IMR-90 (cell line): Measurements from ENCODE around the gene KLC1. TPM values are rescaled to one million over a fixed set of nuclear protein-coding genes. Genes with fewer than 3 reads are reported as not detected.

Experiments
- ATAC-seq: fragments of 200-7000 bp; cut with Tn5 transposase; 2 replicates; pipeline ENCODE4 v1.9.1; 2020; ENCODE audit warnings: low read depth, mild to moderate bottlenecking, moderate library complexity
- BruUV-seq: library from RNA; stranded (reverse); fragments of 400-500 nt; replicated peaks from 2 replicates; lab custom pipeline; 2021; lab: Mats Ljungman, UMichigan
- CTCF ChIA-PET: fragments of 300-600 bp; formaldehyde crosslinking; extraction: SDS; loops from one replicate; lab custom pipeline; 2021; ENCODE audit warnings: antibody characterized with exemption; lab: Yijun Ruan, JAX
- POLR2A ChIA-PET: fragments of 300-600 bp; sonication (Branson Sonifier 250); formaldehyde crosslinking; loops from one replicate; lab custom pipeline; 2022; ENCODE audit warnings: antibody characterized with exemption; ENCODE audit not compliant: unreplicated experiment; lab: Charles Lee
- DNase-seq: peaks from one replicate; pipeline ENCODE4 v3.0.0; 2013
- H2AFZ ChIP-seq: replicated peaks from 2 replicates; pipeline ENCODE3; 2013; ENCODE audit warnings: low read length, mild to moderate bottlenecking; ENCODE audit not compliant: poor library complexity
- H2AK5ac ChIP-seq: 2 replicates; pipeline ENCODE4 v1.6.1; 2013; ENCODE audit warnings: low read depth, low read length, inconsistent platforms
- H2AK9ac ChIP-seq: replicated peaks from 2 replicates; pipeline ENCODE3; 2013; ENCODE audit warnings: mild to moderate bottlenecking, low read depth, low read length, moderate library complexity; ENCODE audit not compliant: poor library complexity
- H2BK120ac ChIP-seq: 2 replicates; pipeline ENCODE4 v1.6.1; 2013; ENCODE audit warnings: low read depth, low read length, inconsistent platforms
- H2BK15ac ChIP-seq: 3 replicates; pipeline ENCODE4 v1.6.1; 2013; ENCODE audit warnings: low read depth, low read length, inconsistent platforms
- H2BK20ac ChIP-seq: 2 replicates; pipeline ENCODE4 v1.6.1; 2013; ENCODE audit warnings: low read depth, mild to moderate bottlenecking, inconsistent platforms, low read length, moderate library complexity
- H2BK5ac ChIP-seq: 2 replicates; pipeline ENCODE4 v1.6.1; 2013; ENCODE audit warnings: mild to moderate bottlenecking, low read depth, low read length, inconsistent platforms; ENCODE audit not compliant: poor library complexity, severe bottlenecking
- H3K14ac ChIP-seq: replicated peaks from 2 replicates; pipeline ENCODE4 v1.6.1; 2013; ENCODE audit warnings: low read depth, low read length, inconsistent platforms
- H3K18ac ChIP-seq: 2 replicates; pipeline ENCODE4 v1.6.1; 2013; ENCODE audit warnings: low read depth, low read length, control low read depth
- H3K23ac ChIP-seq: 2 replicates; pipeline ENCODE4 v1.6.1; 2013; ENCODE audit warnings: low read depth, low read length, inconsistent platforms
- H3K27ac ChIP-seq: 2 replicates; pipeline ENCODE4 v1.5.1; 2013; ENCODE audit warnings: mild to moderate bottlenecking, control low read depth, low read length; ENCODE audit not compliant: insufficient read depth
- H3K27me3 ChIP-seq: 2 replicates; pipeline ENCODE4 v1.6.1; 2013; ENCODE audit warnings: low read length; ENCODE audit not compliant: control insufficient read depth, insufficient read depth
- H3K36me3 ChIP-seq: 2 replicates; pipeline ENCODE4 v1.6.1; 2013; ENCODE audit warnings: low read length, mixed read lengths; ENCODE audit not compliant: control insufficient read depth, insufficient read depth
- H3K4ac ChIP-seq: 2 replicates; pipeline ENCODE4 v1.6.1; 2013; ENCODE audit warnings: low read depth, low read length, inconsistent platforms
- H3K4me1 ChIP-seq: 2 replicates; pipeline ENCODE4 v1.6.1; 2013; ENCODE audit warnings: low read length, mixed read lengths; ENCODE audit not compliant: control insufficient read depth, insufficient read depth
- H3K4me2 ChIP-seq: 2 replicates; pipeline ENCODE4 v1.6.1; 2013; ENCODE audit warnings: low read depth, mild to moderate bottlenecking, control low read depth, low read length, moderate library complexity
- H3K4me3 ChIP-seq: 2 replicates; pipeline ENCODE4 v1.5.1; 2013; ENCODE audit warnings: low read depth, mild to moderate bottlenecking, control low read depth, low read length, moderate library complexity; ENCODE audit not compliant: insufficient read depth
- H3K56ac ChIP-seq: 2 replicates; pipeline ENCODE4 v1.6.1; 2013; ENCODE audit warnings: low read length, inconsistent platforms; ENCODE audit not compliant: insufficient read depth; ENCODE audit errors: extremely low read depth
- H3K79me1 ChIP-seq, 2 experiments: 2 replicates each; pipeline ENCODE4 v1.6.1; 2013; ENCODE audit warnings: low read length in 2 of 2, inconsistent platforms in 1 of 2, low read depth in 1 of 2
- H3K9ac ChIP-seq: 2 replicates; pipeline ENCODE4 v1.6.1; 2013; ENCODE audit warnings: low read depth, low read length, control low read depth
- H3K9me1 ChIP-seq: 2 replicates; pipeline ENCODE4 v1.6.1; 2013; ENCODE audit warnings: low read length, inconsistent platforms; ENCODE audit not compliant: insufficient read depth
- H3K9me3 ChIP-seq: 2 replicates; pipeline ENCODE4 v1.6.1; 2013; ENCODE audit warnings: low read length; ENCODE audit not compliant: control insufficient read depth, insufficient read depth
- H4K20me1 ChIP-seq: 2 replicates; pipeline ENCODE4 v1.6.1; 2013; ENCODE audit warnings: low read length, inconsistent platforms; ENCODE audit not compliant: insufficient read depth
- H4K5ac ChIP-seq: 2 replicates; pipeline ENCODE4 v1.6.1; 2013; ENCODE audit warnings: mild to moderate bottlenecking, low read depth, low read length, control low read depth
- H4K8ac ChIP-seq, 2 experiments: 2 replicates each; pipeline ENCODE4 v1.6.1; 2013; ENCODE audit warnings: low read depth in 2 of 2, low read length in 2 of 2, control low read depth in 1 of 2, inconsistent platforms in 1 of 2
- H4K91ac ChIP-seq: 2 replicates; pipeline ENCODE4 v1.6.1; 2013; ENCODE audit warnings: low read depth, low read length, inconsistent platforms; ENCODE audit not compliant: insufficient read depth
- BHLHE40 ChIP-seq: fragments of 150-350 bp; IDR thresholded peaks from 2 replicates; pipeline ENCODE4 v1.6.1; 2016; ENCODE audit warnings: mild to moderate bottlenecking, low read depth, low read length
- CEBPB ChIP-seq: IDR thresholded peaks from 2 replicates; pipeline ENCODE4 v1.6.1; 2012; ENCODE audit warnings: low read depth, low read length, improper control_type of control experiment
- CHD1 ChIP-seq: IDR thresholded peaks from 2 replicates; pipeline ENCODE4 v1.6.1; 2012; ENCODE audit warnings: low read depth, low read length, improper control_type of control experiment
- CTCF ChIP-seq: conservative IDR thresholded peaks from 2 replicates; pipeline ENCODE4 v1.5.1; 2012; ENCODE audit warnings: mild to moderate bottlenecking, low read depth, low read length, improper control_type of control experiment
- ELK1 ChIP-seq: fragments of 150-350 bp; IDR thresholded peaks from 2 replicates; pipeline ENCODE4 v1.6.1; 2016; ENCODE audit warnings: low read depth, mild to moderate bottlenecking, low read length, moderate library complexity, borderline replicate concordance
- FOS ChIP-seq: fragments of 150-350 bp; IDR thresholded peaks from 2 replicates; pipeline ENCODE4 v1.6.1; 2016; ENCODE audit warnings: low read depth, low read length
- MAZ ChIP-seq: IDR thresholded peaks from 2 replicates; pipeline ENCODE4 v1.6.1; 2012; ENCODE audit warnings: low read depth, mild to moderate bottlenecking, low read length, improper control_type of control experiment, moderate library complexity, borderline replicate concordance
- MXI1 ChIP-seq: IDR thresholded peaks from 2 replicates; pipeline ENCODE4 v1.6.1; 2012; ENCODE audit warnings: low read depth, mild to moderate bottlenecking, low read length, moderate library complexity, borderline replicate concordance
- NFE2L2 ChIP-seq: fragments of 150-350 bp; IDR thresholded peaks from 2 replicates; pipeline ENCODE4 v1.6.1; 2016; ENCODE audit warnings: low read depth, mild to moderate bottlenecking, low read length
- POLR2A ChIP-seq: IDR thresholded peaks from 2 replicates; pipeline ENCODE4 v1.6.1; 2012; ENCODE audit warnings: mild to moderate bottlenecking, low read depth, low read length
- RAD21 ChIP-seq: IDR thresholded peaks from 2 replicates; pipeline ENCODE4 v1.6.1; 2012; ENCODE audit warnings: low read length, improper control_type of control experiment
- RCOR1 ChIP-seq: IDR thresholded peaks from 2 replicates; pipeline ENCODE4 v1.6.1; 2012; ENCODE audit warnings: mild to moderate bottlenecking, low read length, improper control_type of control experiment; ENCODE audit not compliant: insufficient replicate concordance
- SMC3 ChIP-seq: fragments of 150-350 bp; IDR thresholded peaks from 2 replicates; pipeline ENCODE4 v1.6.1; 2016; ENCODE audit warnings: low read depth, mild to moderate bottlenecking, antibody characterized with exemption, low read length, moderate library complexity
- USF2 ChIP-seq: fragments of 150-350 bp; IDR thresholded peaks from 2 replicates; pipeline ENCODE4 v1.6.1; 2017; ENCODE audit warnings: mild to moderate bottlenecking, antibody characterized with exemption, low read length, low read depth
- WGBS, 2 experiments: methylation state at CpG; one replicate each; pipeline versions ENCODE4 v1.1.5 to v1.1.7; 2013; ENCODE audit warnings: missing lambda C conversion rate in 2 of 2; ENCODE audit not compliant: insufficient read length in 1 of 2; ENCODE audit errors: extremely low coverage in 2 of 2; 5-methylcytosine and 5-hydroxymethylcytosine counted together
- dilution Hi-C: fragments of 300-500 bp; cut with HindIII; formaldehyde crosslinking; loops from one replicate; pipeline ENCODE4 v1.14.3; 2018; ENCODE audit warnings: low sequenced_read_pairs; ENCODE audit not compliant: unreplicated experiment
- in situ Hi-C: fragments of 300-500 bp; cut with MboI; formaldehyde crosslinking; loops from 3 replicates; pipeline ENCODE4 v1.14.3; 2019; ENCODE audit warnings: low sequenced_read_pairs, inconsistent platforms, mixed read lengths
- intact Hi-C: fragments of 100-400 bp; cut with micrococcal nuclease; formaldehyde crosslinking; loops from 2 replicates; pipeline ENCODE4 v1.10.0; 2022
- polyA plus RNA-seq, 3 experiments: library from polyadenylated mRNA; depleted of rRNA; stranded (reverse); fragments of >200 nt; gene quantifications; 2 replicates each; pipeline ENCODE4 v1.2.3, GENCODE V29; 2012; ENCODE audit warnings: low replicate concordance in 1 of 3
- total RNA-seq: library from RNA; depleted of rRNA; stranded (reverse); fragments of >200 nt; gene quantifications from 2 replicates; pipeline ENCODE4 v1.2.3, GENCODE V29; 2012

KLC1 gene
- total and polyA plus RNA-seq, 2 of the 4 experiments (the other 2 are of a cell fraction) = 101 to 157 TPM

- Histone ChIP-seq H2BK5ac (peak overlapping the region; percentile 95), H3K27me3 (no peaks in the 10 kb centered on the region), H4K5ac (peak overlapping the region; percentile 87), H4K20me1 (peaks cover 33% of the 10 kb centered on the region), H3K4me1 (peaks cover 15% of the 10 kb centered on the region), H3K27ac (peak overlapping the region; percentile 98), H2AK5ac (peak overlapping the region; percentile 90), H3K9ac (peak overlapping the region; percentile 75), H2BK120ac (peak overlapping the region; percentile 63), H3K56ac (peak overlapping the region; percentile 33), H3K9me1 (peaks cover 14% of the 10 kb centered on the region), H3K36me3 (peaks cover 3% of the 10 kb centered on the region; the same call in 1 of the 2 replicates), H2AFZ (peak overlapping the region; percentile 100), H3K79me1 (peaks cover 0 to 25% of the 10 kb centered on the region in 2 experiments; a peak in 2 of 4 replicates), H3K4ac (peak overlapping the region; percentile 99), H2BK15ac (peak overlapping the region; percentile 84; the same call in 2 of the 3 replicates), H4K91ac (peak overlapping the region; percentile 93), H3K9me3 (no peaks in the 10 kb centered on the region), H3K4me2 (peak overlapping the region; percentile 84), H2AK9ac (peak overlapping the region; percentile 99), H3K18ac (peak overlapping the region; percentile 58; the same call in 1 of the 2 replicates), H3K4me3 (peak overlapping the region; percentile 97), H2BK20ac (peak overlapping the region; percentile 63), H4K8ac (peak overlapping the region; percentile 99), H3K14ac (peak overlapping the region; percentile 88), H3K23ac (peak overlapping the region; percentile 89; the same call in 1 of the 2 replicates)
- peak; percentile 50 for ATAC-seq
- ChIA-PET POLR2A (interaction anchor here (0.6 to 0.7 kb wide), 2 partner anchors 13 to 28 kb away, joined by 4 read pairs; no protein-coding TSS in a partner anchor), CTCF (interaction anchor here (0.6 kb wide), 1 partner anchor 40 kb away, joined by 11 read pairs; no protein-coding TSS in a partner anchor)
- in situ Hi-C loops = no loop called here
- intact Hi-C loops = loop anchor here (2.0 kb wide), 1 partner anchor 31 kb away; no protein-coding TSS in a partner anchor
- 0% methylated on average over 2 of the region's 31 CpGs; no CpG with 5 or more reads in 1 of the 2 experiments for WGBS, 2 experiments
- dilution Hi-C loops = no loop called here
- DNase-seq = peak; percentile 79
- no TSS peak for BruUV-seq
- TF ChIP-seq CTCF (no peak), MXI1 (peak; percentile 78; the same call in 1 of the 2 replicates), NFE2L2 (peak; percentile 74; the same call in 1 of the 2 replicates), CHD1 (no peak), ELK1 (no peak), SMC3 (no peak), BHLHE40 (no peak), CEBPB (no peak), POLR2A (peak; percentile 75), FOS (peak; percentile 54; the same call in 1 of the 2 replicates), RAD21 (no peak; the same call in 1 of the 2 replicates), USF2 (no peak), RCOR1 (no peak), MAZ (peak; percentile 42; the same call in 1 of the 2 replicates)
Observed at GRCh38 chr14:103628221-103628683, 759 bp upstream of the KLC1 start.
